GM20000 (cell line): ENCODE results near the gene KLF7.

ENCODE experiments used
- DNase-seq: peaks from one replicate; pipeline ENCODE4 v3.0.0; 2012; ENCODE audit warnings: low spot score
- TF ChIP-seq, protein P1 (sequence below): IDR thresholded peaks from 2 replicates; pipeline ENCODE4 v1.5.1; 2012; ENCODE audit warnings: mild to moderate bottlenecking, control low read depth; ENCODE audit errors: extremely low read depth, missing control alignments

KLF7 gene

DNA sequence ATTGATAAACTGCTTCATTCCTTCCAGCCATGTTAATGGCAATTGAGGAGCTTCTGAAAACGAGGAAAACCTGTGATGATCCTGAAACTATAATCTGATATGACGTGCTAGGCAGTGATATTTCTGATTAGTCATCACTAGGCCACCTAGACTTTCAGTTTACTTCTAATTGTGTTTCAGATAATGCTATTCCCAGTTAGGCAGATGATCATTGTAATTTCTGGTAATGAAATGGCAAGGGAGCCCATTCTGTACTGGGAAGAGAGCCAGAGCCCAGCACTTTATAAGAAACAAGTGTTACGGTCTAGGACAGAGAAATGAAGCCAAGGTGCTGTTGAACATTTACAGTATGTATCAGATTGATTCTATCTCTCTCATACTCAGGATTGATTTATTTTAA, 120.2 kb downstream of the KLF7 start:
- DNase-seq, result no peak
- TF ChIP-seq, protein P1, sequence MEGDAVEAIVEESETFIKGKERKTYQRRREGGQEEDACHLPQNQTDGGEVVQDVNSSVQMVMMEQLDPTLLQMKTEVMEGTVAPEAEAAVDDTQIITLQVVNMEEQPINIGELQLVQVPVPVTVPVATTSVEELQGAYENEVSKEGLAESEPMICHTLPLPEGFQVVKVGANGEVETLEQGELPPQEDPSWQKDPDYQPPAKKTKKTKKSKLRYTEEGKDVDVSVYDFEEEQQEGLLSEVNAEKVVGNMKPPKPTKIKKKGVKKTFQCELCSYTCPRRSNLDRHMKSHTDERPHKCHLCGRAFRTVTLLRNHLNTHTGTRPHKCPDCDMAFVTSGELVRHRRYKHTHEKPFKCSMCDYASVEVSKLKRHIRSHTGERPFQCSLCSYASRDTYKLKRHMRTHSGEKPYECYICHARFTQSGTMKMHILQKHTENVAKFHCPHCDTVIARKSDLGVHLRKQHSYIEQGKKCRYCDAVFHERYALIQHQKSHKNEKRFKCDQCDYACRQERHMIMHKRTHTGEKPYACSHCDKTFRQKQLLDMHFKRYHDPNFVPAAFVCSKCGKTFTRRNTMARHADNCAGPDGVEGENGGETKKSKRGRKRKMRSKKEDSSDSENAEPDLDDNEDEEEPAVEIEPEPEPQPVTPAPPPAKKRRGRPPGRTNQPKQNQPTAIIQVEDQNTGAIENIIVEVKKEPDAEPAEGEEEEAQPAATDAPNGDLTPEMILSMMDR, result no peak

- no peak for DNase-seq
- TF ChIP-seq, protein P1, result no peak
Measured at GRCh38 chr2:207044379-207045362, 121.1 kb downstream of the KLF7 start.

DNA sequence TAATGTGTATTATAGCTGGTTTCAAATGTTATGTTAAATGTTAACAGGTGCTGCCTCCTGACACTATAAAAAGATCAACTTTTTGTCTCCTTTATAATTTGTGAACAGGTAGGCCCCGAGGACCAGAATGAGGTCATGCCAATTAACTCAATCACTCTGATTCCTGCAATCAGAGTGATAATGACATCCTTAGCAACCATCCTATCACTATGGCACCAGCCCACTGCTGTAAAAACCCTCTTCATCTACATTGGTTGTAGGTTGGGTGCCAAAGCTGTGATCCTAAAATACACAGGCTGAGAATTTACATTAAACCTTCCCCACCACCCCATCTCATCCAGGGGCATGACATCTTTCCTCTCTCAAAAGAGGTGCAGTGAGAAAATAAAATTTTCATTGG, 122.9 kb downstream of the KLF7 start:
- TF ChIP-seq, protein P1, result no peak
- no peak for DNase-seq

DNA sequence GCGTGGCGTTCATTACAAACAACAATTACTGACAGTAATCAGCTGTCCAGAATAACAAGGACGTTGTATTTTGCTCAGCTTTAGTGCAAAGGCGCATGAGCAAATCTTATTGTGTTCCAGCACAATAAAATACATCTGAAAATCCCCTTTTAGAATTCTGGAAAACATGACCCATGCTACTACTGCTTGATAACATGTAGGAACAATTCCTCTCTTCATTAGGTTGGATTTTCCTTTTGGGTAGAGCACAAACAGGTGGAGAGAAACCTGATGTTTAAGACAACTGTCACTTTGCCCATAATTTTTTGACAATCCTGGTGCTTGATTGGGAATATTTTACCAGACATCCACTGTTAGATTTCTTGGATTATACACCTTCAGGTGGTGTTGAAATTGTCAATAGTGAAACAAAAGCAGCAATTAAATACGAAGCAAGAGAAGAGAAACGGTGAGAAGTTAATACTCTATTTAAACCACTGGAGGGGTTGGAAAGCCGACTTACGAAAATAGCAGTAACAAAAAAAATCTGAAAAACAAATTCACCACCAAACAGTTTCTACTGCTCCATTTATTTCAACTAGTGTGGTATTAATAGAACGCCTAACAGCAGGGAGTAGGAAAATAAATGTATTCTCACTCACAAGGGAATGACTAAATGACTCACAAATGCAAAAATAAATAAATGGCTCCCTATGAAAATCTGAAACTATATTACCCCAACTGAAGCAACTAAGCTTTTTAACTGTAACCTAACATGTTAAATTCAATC, 123.8 kb downstream of the KLF7 start:
- DNase-seq, result no peak
- TF ChIP-seq, protein P1, result no peak

- no peak for DNase-seq
- TF ChIP-seq, protein P1, result no peak
Measured at GRCh38 chr2:207041279-207041678, 124.5 kb downstream of the KLF7 start.

DNA sequence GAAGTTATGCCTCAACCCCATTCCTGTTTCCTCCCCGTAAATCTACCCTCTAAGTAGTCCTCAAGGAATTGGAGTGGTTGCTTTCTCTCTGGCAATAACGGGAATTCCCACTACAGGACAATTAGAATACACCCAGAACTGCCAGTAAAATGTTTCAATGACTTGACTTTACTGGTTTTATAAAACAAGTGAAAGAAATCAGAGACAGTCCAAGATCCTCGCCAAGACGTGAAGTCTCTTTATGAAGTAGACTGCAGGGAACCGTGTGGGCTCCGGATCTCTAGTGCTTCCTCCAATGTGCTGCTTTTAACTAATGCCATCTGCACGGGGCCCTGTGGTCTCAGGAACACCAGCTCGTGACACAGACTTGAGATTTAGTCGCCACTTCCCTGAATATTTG, 125.1 kb downstream of the KLF7 start:
- TF ChIP-seq, protein P1, result no peak
- DNase-seq, result no peak

DNA sequence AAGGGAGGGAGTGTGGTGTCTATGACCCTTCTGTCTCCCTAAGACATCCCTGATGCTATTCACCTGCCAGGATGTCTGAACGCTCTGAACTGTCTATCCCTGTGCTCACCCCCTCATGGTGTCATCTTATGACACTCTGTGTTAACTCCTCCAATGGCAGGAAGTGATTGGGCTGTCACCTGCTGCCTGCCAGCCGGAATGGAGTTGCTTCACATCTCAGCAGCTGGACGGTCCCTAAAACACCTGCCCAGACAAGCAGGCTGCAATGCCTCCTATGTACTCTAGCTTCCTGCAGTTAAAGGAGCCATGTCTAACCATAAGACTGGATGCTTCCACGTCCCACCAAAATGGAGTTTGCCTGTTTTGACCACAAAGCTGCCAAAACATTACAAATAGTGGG, 126.5 kb downstream of the KLF7 start:
- TF ChIP-seq, protein P1, result no peak
- no peak for DNase-seq
